HG02840 (cell line): ENCODE results near the gene DPEP2NB.
"Not testable (repeated sequence)": the region's sequence is repeated elsewhere in the genome, so short reads cannot be mapped to it uniquely, and the experiment has no call there.

ENCODE experiments used
- ATAC-seq: cut with Tn5 transposase; IDR thresholded peaks from one replicate; pipeline ENCODE4 v1.9.1; 2021; ENCODE audit warnings: mild to moderate bottlenecking, moderate library complexity, moderate number of reproducible peaks; ENCODE audit not compliant: unreplicated experiment, low FRiP score

Gene DPEP2NB

GRCh38 chr16:68019167-68019680 is 3.5 kb upstream of the DPEP2NB start:
- ATAC-seq: no peak

GRCh38 chr16:68013440-68013839 is 2.3 kb downstream of the DPEP2NB start:
- ATAC-seq: no peak

DNA sequence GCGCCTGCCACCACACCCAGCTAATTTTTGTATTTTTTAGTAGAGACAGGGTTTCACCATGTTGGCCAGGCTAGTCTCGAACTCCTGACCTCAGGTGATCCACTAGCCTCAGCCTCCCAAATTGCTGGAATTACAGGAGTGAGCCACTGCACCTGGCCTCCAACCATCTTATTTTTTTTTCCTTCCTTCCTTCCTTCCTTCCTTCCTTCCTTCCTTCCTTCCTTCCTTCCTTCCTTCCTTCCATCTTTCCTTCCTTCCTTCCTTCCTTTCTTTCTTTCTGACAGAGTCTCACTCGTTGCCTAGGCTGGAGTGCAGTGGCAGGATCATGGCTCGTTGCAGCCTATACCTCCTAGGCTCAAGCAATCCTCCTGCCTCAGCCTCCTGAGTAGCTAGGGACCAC is 5.8 kb downstream of the DPEP2NB start:
- ATAC-seq: not testable (repeated sequence)

- no peak for ATAC-seq
Observed at GRCh38 chr16:68009157-68009735, 6.5 kb downstream of the DPEP2NB start.

DNA sequence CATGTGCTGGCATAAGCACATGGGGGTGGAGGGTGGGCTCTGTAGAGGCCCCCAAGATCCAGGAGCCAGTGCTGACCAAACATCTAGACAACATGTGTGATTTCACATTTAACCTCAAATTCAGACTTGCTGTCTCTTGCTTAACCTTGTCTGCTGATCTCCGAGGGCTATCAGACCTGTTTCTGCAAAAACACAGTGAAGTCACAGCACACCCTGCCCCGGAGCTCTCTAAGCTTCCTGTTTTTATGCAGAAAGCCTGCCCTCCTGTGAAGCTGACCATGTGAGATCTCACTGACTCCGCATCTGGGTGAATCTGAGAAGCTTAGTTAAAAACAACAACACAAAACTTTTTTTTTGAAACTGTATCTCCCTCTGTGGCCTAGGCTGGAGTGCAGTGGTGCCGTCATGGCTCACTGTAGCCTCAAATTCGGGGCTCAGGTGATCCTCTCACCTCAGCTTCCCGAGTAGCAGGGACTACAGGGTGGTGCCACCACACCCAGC is 9.9 kb downstream of the DPEP2NB start:
- no peak for ATAC-seq

DNA sequence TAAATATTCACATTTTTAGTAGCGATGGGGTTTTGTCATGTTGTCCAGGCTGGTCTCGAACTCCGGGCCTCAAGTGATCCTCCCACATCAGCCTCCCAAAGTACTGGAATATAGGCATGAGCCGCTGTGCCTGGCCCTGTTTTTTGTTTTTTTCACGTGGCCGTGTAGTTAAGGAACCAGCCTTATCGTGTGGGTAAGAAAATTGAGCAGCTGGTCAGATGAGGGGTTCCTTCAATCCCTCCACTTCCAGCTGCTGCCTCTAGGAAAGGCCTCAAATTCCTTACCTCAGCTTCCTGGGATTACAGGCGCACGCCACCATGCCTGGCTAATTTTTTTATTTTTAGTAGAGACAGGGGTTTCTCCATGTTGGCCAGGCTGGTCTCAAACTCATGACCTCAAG is 10.5 kb downstream of the DPEP2NB start:
- ATAC-seq: no peak

GRCh38 chr16:68003031-68003430 is 12.7 kb downstream of the DPEP2NB start:
- no peak for ATAC-seq

GRCh38 chr16:68000450-68000849 is 15.3 kb downstream of the DPEP2NB start:
- ATAC-seq: no peak

DNA sequence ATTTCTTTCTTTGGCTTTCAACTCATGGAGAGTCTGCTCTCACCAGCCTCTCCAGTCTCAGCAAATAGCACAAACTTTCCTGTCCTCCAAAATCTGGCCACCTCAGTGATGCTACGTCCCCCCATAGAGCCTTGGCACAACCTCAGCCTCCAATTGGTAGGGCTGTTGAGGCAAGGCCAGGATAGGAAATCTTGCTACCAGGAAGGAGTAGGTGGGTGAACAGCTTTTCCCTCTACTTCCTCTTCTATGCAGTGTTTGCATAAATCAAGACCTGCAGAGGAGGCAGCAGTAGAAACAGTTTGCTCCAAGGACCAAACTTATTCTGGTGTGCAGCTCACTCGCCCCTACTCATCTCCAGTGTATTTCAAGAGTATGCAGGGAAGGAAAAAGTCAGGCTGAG is 15.7 kb downstream of the DPEP2NB start:
- ATAC-seq: no peak

DNA sequence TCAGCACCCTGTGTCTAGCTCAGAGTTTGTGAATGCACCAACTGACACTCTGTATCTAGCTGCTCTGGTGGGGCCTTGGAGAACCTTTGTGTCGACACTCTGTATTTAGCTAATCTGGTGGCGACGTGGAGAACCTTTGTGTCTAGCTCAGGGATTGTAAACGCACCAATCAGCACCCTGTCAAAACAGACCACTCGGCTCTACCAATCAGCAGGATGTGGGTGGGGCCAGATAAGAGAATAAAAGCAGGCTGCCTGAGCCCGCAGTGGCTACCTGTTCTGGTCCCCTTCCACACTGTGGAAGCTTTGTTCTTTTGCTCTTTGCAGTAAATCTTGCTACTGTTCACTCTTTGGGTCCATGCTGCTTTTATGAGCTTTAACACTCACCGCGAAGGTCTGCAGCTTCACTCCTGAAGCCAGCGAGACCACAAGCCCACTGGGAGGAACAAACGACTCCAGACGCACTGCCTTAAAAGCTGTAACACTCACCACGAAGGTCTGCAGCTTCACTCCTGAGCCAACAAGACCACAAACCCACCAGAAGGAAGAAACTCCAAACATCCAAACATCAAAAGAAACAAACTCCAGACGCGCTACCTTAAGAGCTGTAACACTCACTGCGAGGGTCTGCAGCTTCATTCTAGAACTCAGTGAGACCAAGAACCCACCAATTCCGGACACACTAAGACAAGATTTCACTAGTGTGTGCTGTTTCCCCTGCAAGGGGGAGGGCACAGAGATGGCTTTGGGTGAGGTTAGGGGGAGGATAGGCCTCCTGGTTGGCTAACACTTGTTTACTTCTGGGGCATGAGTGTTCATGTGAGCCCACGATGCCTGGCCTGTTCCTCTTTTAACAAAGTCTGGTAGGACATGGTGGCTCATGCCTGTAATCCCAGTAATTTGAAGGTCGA is 16.7 kb downstream of the DPEP2NB start, which contains the start of gene DPEP2:
Gene DPEP2, minus strand, starts transcription at position 706 of the 910 bp plus-strand sequence. CDS start 6,272 bp downstream, outside the sequence.
- not testable (repeated sequence) for ATAC-seq

DNA sequence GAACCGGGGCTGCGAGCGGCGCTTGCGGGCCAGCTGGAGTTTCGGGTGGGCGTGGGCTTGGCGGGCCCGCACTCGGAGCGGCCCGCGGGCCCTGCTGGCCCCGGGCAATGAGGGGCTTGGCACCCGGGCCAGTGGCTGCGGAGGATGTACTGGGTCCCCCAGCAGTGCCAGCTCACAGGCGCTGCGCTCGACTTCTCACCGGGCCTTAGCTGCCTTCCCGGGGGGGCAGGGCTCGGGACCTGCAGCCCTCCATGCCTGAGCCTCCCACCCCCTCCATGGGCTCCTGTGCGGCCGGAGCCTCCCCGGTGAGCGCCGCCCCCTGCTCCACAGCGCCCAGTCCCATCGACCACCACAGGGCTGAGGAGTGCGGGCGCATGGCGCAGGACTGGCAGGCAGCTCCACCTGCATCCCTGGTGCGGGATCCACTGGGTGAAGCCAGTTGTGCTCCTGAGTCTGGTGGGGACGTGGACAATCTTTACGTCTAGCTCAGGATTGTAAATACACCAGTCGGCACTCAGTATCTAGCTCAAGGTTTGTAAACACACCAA is 17.4 kb downstream of the DPEP2NB start:
- ATAC-seq: not testable (repeated sequence)

DNA sequence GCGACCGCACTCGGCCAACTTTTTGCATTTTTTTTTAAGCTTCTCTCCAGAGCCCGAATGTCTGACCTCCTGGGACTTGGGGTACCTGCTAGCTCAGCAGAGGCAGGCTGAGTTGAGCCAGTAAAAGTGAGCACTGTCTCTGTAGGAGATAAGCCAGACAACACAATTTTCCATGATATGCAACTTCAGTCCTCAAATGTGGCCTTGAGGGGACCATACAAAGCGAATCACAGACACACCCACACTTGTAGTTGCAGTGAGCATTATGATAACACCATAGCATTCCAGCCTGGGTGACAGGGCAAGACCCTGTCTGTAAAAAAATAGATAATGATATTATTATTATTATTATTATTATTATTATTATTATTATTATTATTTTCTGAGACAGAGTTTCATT is 19.0 kb downstream of the DPEP2NB start:
- ATAC-seq: no peak

- ATAC-seq: no peak
Observed at GRCh38 chr16:67995423-67995822, 20.3 kb downstream of the DPEP2NB start.

GRCh38 chr16:67994040-67994408 is 21.7 kb downstream of the DPEP2NB start:
- ATAC-seq: not testable (repeated sequence)

DNA sequence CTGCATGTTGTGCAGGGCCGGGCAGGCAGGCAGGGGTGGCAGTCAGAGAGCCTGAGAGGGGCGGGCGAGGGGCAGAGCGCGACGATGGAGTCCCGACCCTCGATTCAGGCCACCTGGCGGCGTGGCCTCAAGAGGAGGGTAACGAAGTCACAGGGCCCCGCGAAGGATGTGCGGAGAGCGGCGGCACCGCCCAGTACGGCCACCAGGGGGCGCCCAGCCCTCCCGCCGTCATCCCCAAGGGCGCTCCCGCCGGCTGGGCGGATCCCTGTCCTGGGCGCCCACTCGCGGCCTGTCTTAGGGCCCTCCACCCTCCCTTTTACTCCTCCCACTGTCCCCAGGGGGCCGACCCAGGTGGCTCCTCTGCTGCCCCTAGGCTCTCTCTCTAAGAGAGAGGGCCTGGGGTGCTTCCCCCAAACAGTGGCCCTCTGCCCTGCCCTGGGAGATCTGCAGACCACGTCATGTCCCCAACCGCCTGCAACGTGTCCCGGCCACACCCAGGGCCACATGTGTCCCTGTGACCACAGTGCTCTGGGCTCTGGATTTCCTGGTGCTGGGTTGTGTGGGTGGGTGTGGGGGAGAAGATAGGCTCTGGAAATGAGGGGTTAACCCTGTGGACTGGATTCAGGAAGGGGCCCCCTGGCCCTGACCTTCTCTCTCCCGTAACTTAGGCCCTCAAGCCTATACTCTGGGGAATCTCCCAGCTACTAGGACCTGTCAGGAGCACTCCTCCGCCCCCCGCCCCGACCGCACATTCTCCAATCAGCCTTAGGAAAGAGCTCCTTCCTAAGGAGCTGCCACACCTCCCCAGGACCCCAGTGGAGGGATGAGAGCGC is 22.3 kb downstream of the DPEP2NB start:
- peak; percentile 69 for ATAC-seq

DNA sequence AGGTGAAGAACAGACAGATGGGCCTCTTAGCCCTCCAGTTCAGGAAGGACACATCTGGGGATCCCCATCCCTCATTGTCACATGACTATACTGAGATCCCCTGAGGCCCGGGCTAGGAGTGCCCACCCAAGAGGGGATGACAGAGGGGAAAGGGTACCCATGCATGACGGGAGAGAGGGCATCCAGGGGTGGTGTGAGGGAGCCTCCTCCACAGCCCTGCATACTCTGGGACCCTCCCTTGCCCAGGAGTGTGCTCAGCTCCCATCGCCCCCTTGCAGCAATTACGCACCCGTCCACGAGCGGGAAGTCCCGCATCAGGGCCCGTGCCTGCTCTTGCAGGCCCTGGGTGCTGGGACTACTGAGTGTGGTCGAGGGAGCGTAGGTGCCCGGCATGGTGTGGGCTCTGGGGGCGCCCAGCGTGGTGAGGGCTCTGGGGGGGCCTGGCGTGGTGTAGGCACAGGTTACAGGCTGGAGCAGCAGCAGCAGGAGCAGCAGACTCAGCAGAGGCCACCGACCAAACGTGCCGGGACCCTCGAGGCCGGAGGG is 23.0 kb downstream of the DPEP2NB start:
- no peak for ATAC-seq

DNA sequence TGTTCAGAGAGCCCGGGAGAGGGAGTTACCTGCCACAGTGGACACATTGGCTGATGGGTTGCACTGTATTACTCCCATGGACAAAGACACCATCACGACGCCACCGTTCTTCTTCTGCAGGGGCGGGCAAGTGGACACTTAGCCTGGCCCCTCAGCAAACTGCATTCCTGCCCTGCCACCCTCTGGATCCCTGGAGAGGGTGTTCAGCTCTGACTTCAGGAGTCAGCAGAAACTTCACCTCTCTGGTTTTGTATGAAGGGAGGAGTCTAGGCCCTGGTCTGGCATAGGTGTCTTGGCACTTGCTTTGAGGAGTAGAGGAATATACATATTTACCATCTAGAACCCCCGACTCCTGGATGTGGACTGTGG is 25.7 kb downstream of the DPEP2NB start:
- ATAC-seq: no peak

- no peak for ATAC-seq
Observed at GRCh38 chr16:67989322-67990017, 26.2 kb downstream of the DPEP2NB start.

GRCh38 chr16:67988675-67989074 is 27.0 kb downstream of the DPEP2NB start:
- no peak for ATAC-seq
